GM19351 (cell line): ENCODE measurements around the gene SUSD2.
"Not testable (repeated sequence)": the region's sequence is repeated elsewhere in the genome, so short reads cannot be mapped to it uniquely, and the experiment has no call there.

ENCODE experiments used
- ATAC-seq: cut with Tn5 transposase; IDR thresholded peaks from one replicate; pipeline ENCODE4 v1.9.1; 2021; ENCODE audit warnings: mild to moderate bottlenecking, moderate library complexity; ENCODE audit not compliant: unreplicated experiment

SUSD2 gene

GRCh38 chr22:24210409-24210808 is 29.1 kb downstream of the SUSD2 start:
- ATAC-seq: not testable (repeated sequence)

GRCh38 chr22:24211716-24212115 is 30.4 kb downstream of the SUSD2 start:
- not testable (repeated sequence) for ATAC-seq

- ATAC-seq: not testable (repeated sequence)
Observed at GRCh38 chr22:24213111-24213510, 31.8 kb downstream of the SUSD2 start.

GRCh38 chr22:24214467-24215285 is 33.4 kb downstream of the SUSD2 start:
- no peak for ATAC-seq

- no peak for ATAC-seq
Observed at GRCh38 chr22:24216541-24217209, 35.4 kb downstream of the SUSD2 start.

GRCh38 chr22:24217384-24217783 is 36.1 kb downstream of the SUSD2 start:
- ATAC-seq: no peak

- ATAC-seq: no peak
Observed at GRCh38 chr22:24219750-24220149, 38.5 kb downstream of the SUSD2 start.

GRCh38 chr22:24224468-24224867 is 43.2 kb downstream of the SUSD2 start:
- no peak for ATAC-seq

GRCh38 chr22:24225044-24225601 is 43.8 kb downstream of the SUSD2 start:
- no peak for ATAC-seq

- ATAC-seq: no peak
Observed at GRCh38 chr22:24225951-24226350, 44.7 kb downstream of the SUSD2 start.

GRCh38 chr22:24230911-24231656 is 49.8 kb downstream of the SUSD2 start:
- ATAC-seq: no peak

GRCh38 chr22:24231706-24232105 is 50.4 kb downstream of the SUSD2 start:
- ATAC-seq: no peak

GRCh38 chr22:24232124-24232523 is 50.8 kb downstream of the SUSD2 start:
- no peak for ATAC-seq

- ATAC-seq: no peak
Observed at GRCh38 chr22:24232725-24233124, 51.4 kb downstream of the SUSD2 start.

- ATAC-seq: no peak
Observed at GRCh38 chr22:24233235-24233634, 51.9 kb downstream of the SUSD2 start.

- ATAC-seq: no peak
Observed at GRCh38 chr22:24233816-24234215, 52.5 kb downstream of the SUSD2 start.

GRCh38 chr22:24235315-24235714 is 54.0 kb downstream of the SUSD2 start:
- no peak for ATAC-seq

GRCh38 chr22:24236656-24237055 is 55.4 kb downstream of the SUSD2 start:
- no peak for ATAC-seq

GRCh38 chr22:24238101-24238694 is 56.9 kb downstream of the SUSD2 start:
- ATAC-seq: not testable (repeated sequence)
